Nephron (organoid): ENCODE measurements around the gene MRAP.

Experiments used
- H3K27ac Mint-ChIP-seq, 3 experiments: 2 replicates each; pipeline ENCODE4 v1.8.0; 2020; ENCODE audit warnings: mixed read lengths in 3 of 3, mild to moderate bottlenecking in 2 of 3, moderate library complexity in 1 of 3
- H3K27me3 Mint-ChIP-seq: 2 replicates; pipeline ENCODE4 v1.8.0; 2021; ENCODE audit warnings: low read depth, mild to moderate bottlenecking, moderate library complexity, mixed read lengths
- H3K36me3 Mint-ChIP-seq: 2 replicates; pipeline ENCODE4 v1.8.0; 2020; ENCODE audit warnings: low read depth, mixed read lengths
- H3K4me1 Mint-ChIP-seq: 2 replicates; pipeline ENCODE4 v1.8.0; 2020; ENCODE audit warnings: mixed read lengths
- H3K4me3 Mint-ChIP-seq, 3 experiments: 2 replicates each; pipeline ENCODE4 v1.8.0; 2020; ENCODE audit warnings: mild to moderate bottlenecking in 3 of 3, mixed read lengths in 3 of 3, moderate library complexity in 2 of 3
- H3K9me3 Mint-ChIP-seq: 2 replicates; pipeline ENCODE4 v1.8.0; 2020; ENCODE audit warnings: mixed read lengths
- CTCF ChIP-seq, 3 experiments: fragments of 200-600 bp; sonication (generic); IDR thresholded peaks; one replicate each; pipeline ENCODE4 v1.5.0; 2021; ENCODE audit warnings: antibody characterized with exemption in 3 of 3; ENCODE audit not compliant: unreplicated experiment in 3 of 3

MRAP gene

GRCh38 chr21:32329331-32329730 lies 30.7 kb downstream of the MRAP start:
- H3K9me3 Mint-ChIP-seq = no peaks in the 10 kb centered on the region
- peaks cover 45% of the 10 kb centered on the region for H3K4me1 Mint-ChIP-seq
- H3K27ac Mint-ChIP-seq = peak overlapping the region; percentile 85 to 89 (median 86)
- no peak for TF ChIP-seq CTCF (IDR thresholded peaks at IDR 0.05; ENCODE audit: unreplicated experiment in 3 of 3)
- H3K4me3 Mint-ChIP-seq = peak overlapping the region in 1 of 3 experiments; percentile 16
- no peaks in the 10 kb centered on the region for H3K27me3 Mint-ChIP-seq
- H3K36me3 Mint-ChIP-seq = peaks cover 88% of the 10 kb centered on the region

DNA sequence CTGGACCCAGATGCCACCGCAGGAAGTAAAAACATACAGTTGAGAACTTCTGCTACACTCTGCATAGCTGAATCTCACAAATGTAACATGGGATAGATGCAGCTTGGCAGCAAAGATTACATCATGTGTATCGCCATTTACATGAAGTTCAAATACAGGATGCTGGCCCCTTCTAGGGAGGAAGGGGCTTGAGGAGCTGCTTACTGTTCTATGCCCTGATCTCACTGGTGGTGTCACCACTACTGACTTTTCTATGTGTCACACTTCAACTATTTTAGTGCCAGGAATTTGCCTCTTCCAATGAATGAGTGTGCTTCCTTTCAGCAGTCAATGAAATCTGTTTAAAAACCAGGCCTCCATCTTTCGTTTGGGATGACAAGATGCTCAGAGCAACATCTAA lies 31.1 kb downstream of the MRAP start:
- no peak for TF ChIP-seq CTCF (IDR thresholded peaks at IDR 0.05; ENCODE audit: unreplicated experiment in 3 of 3)
- no peak overlapping the region for H3K4me3 Mint-ChIP-seq
- H3K4me1 Mint-ChIP-seq = peaks cover 45% of the 10 kb centered on the region
- no peaks in the 10 kb centered on the region for H3K9me3 Mint-ChIP-seq
- peaks cover 86% of the 10 kb centered on the region for H3K36me3 Mint-ChIP-seq
- H3K27ac Mint-ChIP-seq = peak overlapping the region; percentile 85 to 89 (median 86)
- no peaks in the 10 kb centered on the region for H3K27me3 Mint-ChIP-seq

- H3K4me3 Mint-ChIP-seq = no peak overlapping the region
- no peak for TF ChIP-seq CTCF (IDR thresholded peaks at IDR 0.05; ENCODE audit: unreplicated experiment in 3 of 3)
- no peak overlapping the region for H3K27ac Mint-ChIP-seq
- H3K27me3 Mint-ChIP-seq = no peaks in the 10 kb centered on the region
- H3K4me1 Mint-ChIP-seq = peaks cover 40% of the 10 kb centered on the region
- no peaks in the 10 kb centered on the region for H3K9me3 Mint-ChIP-seq
- peaks cover 85% of the 10 kb centered on the region for H3K36me3 Mint-ChIP-seq
Observed at GRCh38 chr21:32330784-32331311, 32.2 kb downstream of the MRAP start.

- H3K27ac Mint-ChIP-seq = no peak overlapping the region
- H3K4me3 Mint-ChIP-seq = no peak overlapping the region
- no peaks in the 10 kb centered on the region for H3K27me3 Mint-ChIP-seq
- H3K9me3 Mint-ChIP-seq = no peaks in the 10 kb centered on the region
- peaks cover 85% of the 10 kb centered on the region for H3K36me3 Mint-ChIP-seq
- TF ChIP-seq CTCF (IDR thresholded peaks at IDR 0.05; ENCODE audit: unreplicated experiment in 3 of 3) = no peak
- H3K4me1 Mint-ChIP-seq = peaks cover 48% of the 10 kb centered on the region
Observed at GRCh38 chr21:32331444-32332305, 33.0 kb downstream of the MRAP start.

GRCh38 chr21:32332463-32332951 lies 33.9 kb downstream of the MRAP start:
- H3K27ac Mint-ChIP-seq = no peak overlapping the region
- peaks cover 52% of the 10 kb centered on the region for H3K4me1 Mint-ChIP-seq
- H3K4me3 Mint-ChIP-seq = no peak overlapping the region
- peaks cover 83% of the 10 kb centered on the region for H3K36me3 Mint-ChIP-seq
- no peaks in the 10 kb centered on the region for H3K27me3 Mint-ChIP-seq
- no peak for TF ChIP-seq CTCF (IDR thresholded peaks at IDR 0.05; ENCODE audit: unreplicated experiment in 3 of 3)
- H3K9me3 Mint-ChIP-seq = no peaks in the 10 kb centered on the region
